ENCODE data around the gene NGB.

NGB gene

DNA sequence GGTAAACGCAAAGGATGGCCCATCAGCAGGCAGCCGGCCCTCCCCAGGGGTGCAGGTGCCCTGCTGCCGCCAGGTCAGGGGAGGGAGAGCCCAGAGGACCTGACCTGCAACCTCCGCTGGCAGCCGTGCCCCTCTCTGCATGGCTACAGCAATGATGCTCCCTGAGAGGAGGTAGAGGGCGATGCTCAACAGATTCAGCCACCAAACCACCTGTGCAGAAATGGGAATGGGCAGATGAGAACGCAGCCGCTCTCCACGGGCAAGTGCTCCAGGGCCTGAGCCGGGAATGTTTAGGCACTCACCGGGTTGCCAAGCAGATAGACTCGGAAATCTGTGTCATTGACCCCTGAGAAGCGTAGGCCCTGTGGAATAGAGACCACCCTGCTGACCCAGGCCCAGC, 8.7 kb upstream of the NGB start:
- TF ChIP-seq, protein P1, sequence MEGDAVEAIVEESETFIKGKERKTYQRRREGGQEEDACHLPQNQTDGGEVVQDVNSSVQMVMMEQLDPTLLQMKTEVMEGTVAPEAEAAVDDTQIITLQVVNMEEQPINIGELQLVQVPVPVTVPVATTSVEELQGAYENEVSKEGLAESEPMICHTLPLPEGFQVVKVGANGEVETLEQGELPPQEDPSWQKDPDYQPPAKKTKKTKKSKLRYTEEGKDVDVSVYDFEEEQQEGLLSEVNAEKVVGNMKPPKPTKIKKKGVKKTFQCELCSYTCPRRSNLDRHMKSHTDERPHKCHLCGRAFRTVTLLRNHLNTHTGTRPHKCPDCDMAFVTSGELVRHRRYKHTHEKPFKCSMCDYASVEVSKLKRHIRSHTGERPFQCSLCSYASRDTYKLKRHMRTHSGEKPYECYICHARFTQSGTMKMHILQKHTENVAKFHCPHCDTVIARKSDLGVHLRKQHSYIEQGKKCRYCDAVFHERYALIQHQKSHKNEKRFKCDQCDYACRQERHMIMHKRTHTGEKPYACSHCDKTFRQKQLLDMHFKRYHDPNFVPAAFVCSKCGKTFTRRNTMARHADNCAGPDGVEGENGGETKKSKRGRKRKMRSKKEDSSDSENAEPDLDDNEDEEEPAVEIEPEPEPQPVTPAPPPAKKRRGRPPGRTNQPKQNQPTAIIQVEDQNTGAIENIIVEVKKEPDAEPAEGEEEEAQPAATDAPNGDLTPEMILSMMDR (conservative IDR thresholded peaks at IDR 0.05; ENCODE audit: low read depth, low read length) = no peak
- DNase-seq (ENCODE audit: low read depth) = no peak

DNA sequence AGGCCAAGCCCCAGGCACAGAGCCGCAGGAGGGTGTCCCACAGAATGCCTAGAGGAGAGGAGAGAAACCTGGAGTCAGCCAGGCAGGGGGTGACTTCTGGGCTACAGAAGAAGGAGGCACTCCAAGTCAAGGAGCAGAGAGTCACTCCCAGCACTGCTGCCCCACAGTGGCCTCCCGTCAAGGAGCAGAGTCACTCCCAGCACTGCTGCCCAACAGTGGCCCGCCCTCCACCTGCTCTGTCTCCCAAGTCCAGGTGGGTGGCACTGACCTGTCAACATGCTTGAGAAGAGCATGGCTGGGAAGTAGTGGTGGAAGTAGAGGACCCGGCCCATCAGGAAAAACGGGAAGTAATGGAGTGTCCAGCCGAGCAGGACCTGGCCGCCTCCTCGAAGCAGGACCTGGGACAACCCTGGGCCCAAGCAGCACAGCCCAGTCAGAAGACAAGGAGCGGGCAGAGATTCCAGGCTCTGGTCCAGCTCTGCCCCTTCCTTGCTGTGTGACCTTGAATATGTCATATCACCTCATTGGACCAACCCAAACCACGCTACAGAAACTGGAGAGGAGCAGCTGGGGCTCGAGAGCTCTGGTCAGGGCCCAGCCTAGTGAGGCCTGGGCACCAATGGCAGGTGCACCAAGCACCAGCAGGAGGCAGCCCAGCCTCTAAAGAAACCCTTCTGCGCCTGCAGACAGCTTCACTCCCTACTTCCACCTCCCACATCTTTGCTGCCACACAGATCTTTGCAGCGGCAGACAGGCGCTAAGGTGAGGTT, 7.6 kb upstream of the NGB start:
- no peak for DNase-seq (ENCODE audit: low read depth)
- TF ChIP-seq, protein P1 (conservative IDR thresholded peaks at IDR 0.05; ENCODE audit: low read depth, low read length) = peak; percentile 15
- no peak overlapping the region for H3K4me3 ChIP-seq (ENCODE audit: low read length)

More for the DNA sequence above, 8.7 kb upstream of the NGB start:
- no peak overlapping the region for H3K4me3 ChIP-seq (ENCODE audit: low read length)

DNA sequence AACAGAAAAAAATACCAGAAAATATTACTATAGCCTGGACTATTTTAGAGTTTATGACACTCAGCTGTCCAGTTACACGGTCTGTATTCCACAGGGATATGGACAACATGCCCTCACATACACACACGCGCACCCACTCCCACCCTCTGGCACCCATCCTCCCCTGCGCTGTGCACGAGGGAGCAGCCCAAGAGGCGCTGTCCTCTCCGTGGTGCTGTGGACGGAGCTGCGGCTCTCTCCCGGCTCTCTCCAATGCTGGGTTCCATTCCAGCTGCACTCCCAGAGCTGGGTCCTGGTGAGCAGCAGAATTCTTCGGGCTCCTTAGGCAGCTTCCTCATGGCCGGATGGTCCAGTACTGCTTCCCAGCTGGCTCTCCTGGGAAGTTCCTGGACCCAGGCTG, 6.0 kb upstream of the NGB start:
- H3K4me3 ChIP-seq (ENCODE audit: low read length) = no peak overlapping the region
- no peak for DNase-seq (ENCODE audit: low read depth)
- TF ChIP-seq, protein P1 (conservative IDR thresholded peaks at IDR 0.05; ENCODE audit: low read depth, low read length) = no peak

DNA sequence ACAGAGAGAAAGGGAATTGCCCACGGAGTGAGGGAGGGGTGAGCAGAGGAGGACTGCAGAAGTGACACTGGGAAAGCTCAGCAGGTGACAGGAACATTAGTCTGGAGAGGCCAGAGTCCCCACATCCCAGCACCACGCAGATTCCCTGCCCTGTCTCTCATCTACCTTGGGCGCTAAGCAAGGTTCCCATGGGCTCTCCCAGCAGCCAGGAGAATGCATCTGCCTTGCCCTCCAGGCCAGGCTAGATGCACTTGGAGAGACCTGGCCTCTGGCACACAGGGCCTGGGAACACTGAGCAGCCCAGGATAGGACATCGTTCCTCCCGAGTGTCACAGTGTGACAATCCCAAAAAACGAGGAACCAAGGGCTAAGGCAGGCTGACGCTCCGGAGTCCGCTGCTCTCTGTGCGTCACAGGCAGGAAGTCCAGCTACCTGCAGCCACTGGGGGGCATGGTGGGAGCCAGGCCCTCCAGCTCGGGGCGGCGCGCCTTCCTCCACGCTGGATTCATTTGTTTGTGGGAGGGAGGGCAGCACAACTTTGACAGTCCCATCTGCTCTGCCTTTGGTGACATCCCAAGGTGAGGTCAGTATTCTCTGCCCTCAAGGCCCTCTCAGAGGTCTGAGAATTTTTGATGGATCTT, 5.4 kb upstream of the NGB start:
- TF ChIP-seq, protein P1 (conservative IDR thresholded peaks at IDR 0.05; ENCODE audit: low read depth, low read length) = no peak
- no peak for DNase-seq (ENCODE audit: low read depth)
- H3K4me3 ChIP-seq (ENCODE audit: low read length) = no peak overlapping the region

DNA sequence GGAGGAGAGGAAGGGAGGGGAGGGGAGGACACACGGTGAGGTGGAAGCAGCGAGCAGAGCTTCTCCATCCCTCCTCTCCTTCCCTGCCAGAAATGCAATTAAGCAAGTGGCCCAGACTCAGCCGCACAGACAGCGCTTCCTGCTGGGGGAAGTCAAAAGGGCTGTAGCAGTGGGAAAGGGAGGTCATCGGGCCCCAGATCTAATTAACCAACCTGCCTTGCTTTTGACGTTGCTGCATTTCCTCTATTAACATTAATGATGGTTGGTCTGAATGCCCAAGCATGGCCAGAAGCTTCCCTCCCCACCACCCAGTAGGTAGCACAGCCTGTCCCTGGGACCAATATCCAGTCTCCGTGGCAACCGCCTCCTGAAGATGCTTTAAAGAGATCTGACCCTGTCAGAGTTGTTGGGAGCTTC, 4.6 kb upstream of the NGB start:
- DNase-seq (ENCODE audit: low read depth) = no peak
- no peak overlapping the region for H3K4me3 ChIP-seq (ENCODE audit: low read length)
- TF ChIP-seq, protein P1 (conservative IDR thresholded peaks at IDR 0.05; ENCODE audit: low read depth, low read length) = peak; percentile 14

DNA sequence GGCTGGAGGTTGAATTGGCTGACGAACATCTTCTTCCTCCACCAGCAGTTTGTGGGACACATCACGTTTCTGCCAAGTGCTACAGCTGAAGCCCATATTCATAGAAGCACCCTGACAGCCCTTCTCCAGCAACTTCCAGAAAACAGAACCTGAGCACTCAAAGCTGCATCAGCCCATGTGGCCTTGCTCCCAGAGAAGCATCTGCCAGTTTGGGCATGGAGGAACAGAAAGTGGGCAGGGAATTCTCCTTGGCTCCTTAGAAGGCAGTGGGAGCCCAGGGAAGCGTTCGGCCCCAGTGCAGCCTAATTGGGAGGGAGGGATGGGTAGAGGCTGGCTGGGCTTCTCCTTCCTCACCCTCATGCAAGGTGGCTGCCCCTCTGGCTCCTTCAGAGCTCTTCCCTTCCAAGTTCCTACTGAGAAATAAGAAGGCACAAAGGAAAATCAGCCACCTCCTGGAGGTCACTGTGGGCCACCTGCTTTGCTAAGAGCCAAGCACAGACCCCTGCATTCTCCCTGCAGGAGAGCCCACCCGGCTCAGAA, 4.1 kb upstream of the NGB start:
- TF ChIP-seq, protein P1 (conservative IDR thresholded peaks at IDR 0.05; ENCODE audit: low read depth, low read length) = no peak
- DNase-seq (ENCODE audit: low read depth) = no peak
- no peak overlapping the region for H3K4me3 ChIP-seq (ENCODE audit: low read length)
